Naive thymus-derived CD4-positive, alpha-beta T cell (primary cell): ENCODE measurements around the gene EMILIN3. TPM values are rescaled to one million over a fixed set of nuclear protein-coding genes. Genes with fewer than 3 reads are reported as not detected.

Experiments
- ATAC-seq: fragments of 150-1000 bp; cut with Tn5 transposase; 2 replicates; pipeline ENCODE4 v1.10.0; 2021; ENCODE audit warnings: mild to moderate bottlenecking, moderate library complexity
- CTCF ChIA-PET: fragments of 350-600 bp; sonication (Branson Sonifier 250); formaldehyde crosslinking; loops from one replicate; lab custom pipeline; 2021; ENCODE audit warnings: antibody characterized with exemption; lab: Charles Lee
- POLR2A ChIA-PET: fragments of 350-600 bp; sonication (Branson Sonifier 250); formaldehyde crosslinking; loops from one replicate; lab custom pipeline; 2021; ENCODE audit warnings: antibody characterized with exemption, inconsistent platforms; lab: Charles Lee
- DNase-seq, 9 donors: peaks; one replicate each; pipeline versions ENCODE4 v3.0.0 to v3.0.0-alpha.2; 2020 to 2022; ENCODE audit warnings: mixed read lengths in 1 of 9
- H3K27ac ChIP-seq: one replicate; pipeline ENCODE4 v1.7.0; 2013; ENCODE audit warnings: mild to moderate bottlenecking, low read depth, low read length, moderate library complexity
- H3K27me3 ChIP-seq, 2 donors: one replicate each; pipeline ENCODE4 v1.7.0; 2013; ENCODE audit warnings: low read length in 2 of 2, mild to moderate bottlenecking in 2 of 2, moderate library complexity in 2 of 2; ENCODE audit not compliant: control insufficient read depth in 2 of 2, insufficient read depth in 2 of 2
- H3K36me3 ChIP-seq, 3 experiments: 1 replicate in 2 of 3; 2 replicates in 1 of 3; pipeline ENCODE4 v1.7.0; 2013; ENCODE audit warnings: low read length in 3 of 3, mild to moderate bottlenecking in 3 of 3, moderate library complexity in 1 of 3; ENCODE audit not compliant: insufficient read depth in 3 of 3, control insufficient read depth in 2 of 3
- H3K4me1 ChIP-seq, 2 donors: one replicate each; pipeline ENCODE4 v1.7.0; 2013; ENCODE audit warnings: low read length in 2 of 2, mild to moderate bottlenecking in 2 of 2, moderate library complexity in 1 of 2; ENCODE audit not compliant: control insufficient read depth in 2 of 2, insufficient read depth in 2 of 2
- H3K4me3 ChIP-seq: 2 replicates; pipeline ENCODE4 v1.7.0; 2013; ENCODE audit warnings: mild to moderate bottlenecking, low read length
- H3K9me3 ChIP-seq, 3 experiments: 1 replicate in 2 of 3; 2 replicates in 1 of 3; pipeline ENCODE4 v1.7.0; 2013; ENCODE audit warnings: low read length in 3 of 3; ENCODE audit not compliant: control insufficient read depth in 2 of 3
- H3K27ac Mint-ChIP-seq, 9 donors: one replicate each; pipeline ENCODE4 v1.8.0; 2020 to 2022; ENCODE audit warnings: mixed read lengths in 9 of 9, mild to moderate bottlenecking in 8 of 9, moderate library complexity in 5 of 9, inconsistent platforms in 2 of 9
- H3K27me3 Mint-ChIP-seq, 5 donors: one replicate each; pipeline ENCODE4 v1.8.0; 2021 to 2022; ENCODE audit warnings: mixed read lengths in 5 of 5, mild to moderate bottlenecking in 1 of 5
- H3K36me3 Mint-ChIP-seq, 5 donors: one replicate each; pipeline ENCODE4 v1.8.0; 2020 to 2022; ENCODE audit warnings: mixed read lengths in 5 of 5, mild to moderate bottlenecking in 3 of 5, inconsistent platforms in 1 of 5
- H3K4me1 Mint-ChIP-seq, 7 donors: one replicate each; pipeline ENCODE4 v1.8.0; 2020 to 2022; ENCODE audit warnings: mixed read lengths in 7 of 7, mild to moderate bottlenecking in 3 of 7, inconsistent platforms in 1 of 7
- H3K4me3 Mint-ChIP-seq, 10 donors: one replicate each; pipeline ENCODE4 v1.8.0; 2020 to 2022; ENCODE audit warnings: mild to moderate bottlenecking in 10 of 10, mixed read lengths in 10 of 10, moderate library complexity in 6 of 10, inconsistent platforms in 2 of 10
- H3K9me3 Mint-ChIP-seq, 11 donors: one replicate each; pipeline ENCODE4 v1.8.0; 2020 to 2022; ENCODE audit warnings: mixed read lengths in 11 of 11, mild to moderate bottlenecking in 4 of 11, inconsistent platforms in 1 of 11, moderate library complexity in 1 of 11
- intact Hi-C, 2 donors: fragments of 100-400 bp; cut with micrococcal nuclease; formaldehyde crosslinking; loops; one replicate each; pipeline ENCODE4 v1.15.1; 2023
- polyA plus RNA-seq, 2 donors: library from polyadenylated mRNA; unstranded; fragments of 300-500 nt; fragmentation: Illumina TruSeq; gene quantifications; one replicate each; pipeline ENCODE4 v1.2.3, GENCODE V29; 2021
- total RNA-seq, 6 experiments: library from RNA in 5 of 6; stranded (reverse) in 5 of 6; gene quantifications; 1 replicate in 5 of 6; 2 replicates in 1 of 6; pipeline ENCODE4 v1.2.3 and lab custom pipeline; 2021 to 2026

The EMILIN3 gene
- total and polyA plus RNA-seq, 7 experiments from 2014 or later, result 0.19 TPM; not detected in 6

DNA sequence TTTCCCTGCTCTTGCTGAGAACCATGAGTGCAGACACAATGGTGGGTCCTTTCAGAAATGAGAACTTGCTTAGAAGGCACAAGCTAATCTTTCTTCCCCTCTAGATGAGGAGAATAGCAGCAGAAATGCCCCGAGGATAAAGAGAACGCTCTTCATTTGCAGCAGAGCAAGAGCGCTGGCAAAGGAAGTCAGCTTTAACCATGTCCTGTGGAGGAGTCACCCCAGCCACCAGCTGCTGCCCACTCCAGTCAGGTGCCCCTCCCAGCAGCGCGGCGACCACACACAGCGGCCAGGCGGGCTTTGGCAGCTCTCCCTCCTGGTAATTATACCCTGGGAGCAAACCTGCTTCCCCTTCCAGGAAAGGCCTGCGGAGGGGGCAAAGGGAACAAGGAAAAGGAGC, 42.4 kb upstream of the EMILIN3 start:
- H3K4me3 Mint-ChIP-seq, result peak overlapping the region in 4 of 10 donors; percentile 5 to 64 (median 19)
- ATAC-seq (no peak), DNase-seq (no peak)
- H3K4me1 ChIP-seq, result peaks cover 3 to 7% of the 10 kb centered on the region in 2 donors
- peaks cover 20 to 47% (median 26%) of the 10 kb centered on the region in 7 donors for H3K4me1 Mint-ChIP-seq
- intact Hi-C loops, result loop anchor here in 1 of 2 donors (10.0 kb wide), 1 partner anchor 174 kb away; no protein-coding TSS in a partner anchor
- peak overlapping the region in 8 of 9 donors; percentile 30 to 77 (median 70) for H3K27ac Mint-ChIP-seq
- no peaks in the 10 kb centered on the region for H3K9me3 ChIP-seq
- POLR2A ChIA-PET, result interaction anchor here (0.5 kb wide), 1 partner anchor 1280 kb away, joined by 5 read pairs; no protein-coding TSS in a partner anchor
- H3K4me3 ChIP-seq, result no peak overlapping the region
- CTCF ChIA-PET, result no interaction called here
- H3K27me3 ChIP-seq, result no peaks in the 10 kb centered on the region
- H3K36me3 Mint-ChIP-seq, result peaks cover 19 to 75% (median 26%) of the 10 kb centered on the region in 5 donors
- H3K9me3 Mint-ChIP-seq, result no peaks in the 10 kb centered on the region
- no peak overlapping the region for H3K27ac ChIP-seq
- no peaks in the 10 kb centered on the region for H3K27me3 Mint-ChIP-seq
- H3K36me3 ChIP-seq, result peaks cover 23 to 95% (median 24%) of the 10 kb centered on the region in 3 experiments

DNA sequence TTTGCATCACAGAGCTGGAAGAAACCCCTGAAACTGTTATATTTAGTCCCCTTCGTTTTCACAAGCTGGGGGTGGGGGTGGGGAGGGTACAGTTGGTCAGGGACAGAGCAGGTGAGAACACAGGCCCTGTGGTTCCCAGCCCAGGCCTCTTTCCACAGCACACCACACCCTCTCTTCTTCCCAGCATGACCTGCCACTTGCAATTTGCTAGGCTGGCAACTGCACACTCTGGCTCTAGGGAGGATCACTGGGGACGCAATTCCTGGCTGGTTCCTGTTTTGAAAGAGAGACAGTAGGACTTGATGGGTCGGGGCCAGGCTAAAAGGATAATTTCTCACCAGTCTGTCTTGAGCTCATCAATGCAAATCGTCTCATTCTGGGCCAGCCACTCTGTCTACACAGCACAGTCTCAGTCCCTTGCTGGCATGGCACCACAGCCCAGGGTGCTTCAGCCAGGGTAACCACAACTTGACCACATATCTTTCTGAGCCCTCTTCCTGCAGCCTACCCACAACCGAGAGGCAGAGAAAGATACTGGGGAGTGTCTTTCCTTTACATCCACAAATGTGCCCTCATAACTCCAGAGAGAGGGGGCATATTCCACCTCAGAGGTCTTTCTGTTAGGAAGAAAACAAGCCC, 41.7 kb upstream of the EMILIN3 start:
- H3K36me3 ChIP-seq, result peaks cover 17 to 88% (median 23%) of the 10 kb centered on the region in 3 experiments

DNA sequence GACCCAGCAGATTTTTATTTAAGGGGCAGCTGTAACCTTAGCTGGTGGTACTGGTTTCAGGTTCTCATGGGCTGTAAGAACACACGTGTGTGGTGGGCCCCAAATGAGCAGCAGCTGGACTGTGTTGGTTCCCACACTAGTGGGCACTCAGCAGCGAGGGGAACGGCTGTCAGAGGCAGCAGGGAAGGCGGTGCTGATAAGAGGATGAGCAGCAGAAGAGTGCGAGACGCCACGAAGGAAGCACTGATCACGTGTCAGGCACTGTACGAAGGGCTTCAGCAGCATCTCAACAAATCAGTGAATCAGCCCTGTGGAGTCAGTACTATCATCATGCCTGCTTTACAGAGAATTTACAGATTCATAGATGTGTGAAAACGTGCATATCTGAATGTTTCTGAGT, 41.0 kb upstream of the EMILIN3 start:
- H3K9me3 Mint-ChIP-seq, result no peaks in the 10 kb centered on the region
- peak overlapping the region in 1 of 10 donors; percentile 30 for H3K4me3 Mint-ChIP-seq
- ATAC-seq (peak; percentile 69), DNase-seq (peak in 1 of 9 donors; percentile 1)
- H3K27me3 Mint-ChIP-seq, result no peaks in the 10 kb centered on the region
- no peak overlapping the region for H3K27ac ChIP-seq
- POLR2A ChIA-PET, result interaction anchor here (0.8 kb wide), 1 partner anchor 11 kb away, joined by 3 read pairs; no protein-coding TSS in a partner anchor
- H3K36me3 Mint-ChIP-seq, result peaks cover 12 to 72% (median 27%) of the 10 kb centered on the region in 5 donors
- peaks cover 11 to 82% (median 16%) of the 10 kb centered on the region in 3 experiments for H3K36me3 ChIP-seq
- no peaks in the 10 kb centered on the region for H3K9me3 ChIP-seq
- H3K4me1 Mint-ChIP-seq, result peaks cover 20 to 43% (median 25%) of the 10 kb centered on the region in 7 donors
- CTCF ChIA-PET, result no interaction called here
- H3K27ac Mint-ChIP-seq, result peak overlapping the region in 6 of 9 donors; percentile 15 to 79 (median 32)
- H3K4me3 ChIP-seq, result no peak overlapping the region
- H3K4me1 ChIP-seq, result peaks cover 3 to 7% of the 10 kb centered on the region in 2 donors
- intact Hi-C loops, result loop anchor here in 1 of 2 donors (10.0 kb wide), 1 partner anchor 173 kb away; no protein-coding TSS in a partner anchor
- no peaks in the 10 kb centered on the region for H3K27me3 ChIP-seq

More for the DNA sequence above, 41.7 kb upstream of the EMILIN3 start:
- Mint-ChIP-seq H3K27me3 (no peaks in the 10 kb centered on the region), H3K4me3 (peak overlapping the region in 3 of 10 donors; percentile 7 to 64 (median 31)), H3K27ac (peak overlapping the region; percentile 11 to 79 (median 68)), H3K4me1 (peaks cover 20 to 44% (median 25%) of the 10 kb centered on the region in 7 donors), H3K36me3 (peaks cover 14 to 73% (median 25%) of the 10 kb centered on the region in 5 donors), H3K9me3 (no peaks in the 10 kb centered on the region)
- DNase-seq (no peak), ATAC-seq (peak; percentile 66)
- Histone ChIP-seq H3K27me3 (no peaks in the 10 kb centered on the region), H3K27ac (no peak overlapping the region), H3K4me1 (peaks cover 3 to 7% of the 10 kb centered on the region in 2 donors), H3K4me3 (no peak overlapping the region), H3K9me3 (no peaks in the 10 kb centered on the region)
- CTCF ChIA-PET, result no interaction called here
- intact Hi-C loops, result loop anchor here in 1 of 2 donors (10.0 kb wide), 1 partner anchor 173 kb away; no protein-coding TSS in a partner anchor
- POLR2A ChIA-PET, result no interaction called here

DNA sequence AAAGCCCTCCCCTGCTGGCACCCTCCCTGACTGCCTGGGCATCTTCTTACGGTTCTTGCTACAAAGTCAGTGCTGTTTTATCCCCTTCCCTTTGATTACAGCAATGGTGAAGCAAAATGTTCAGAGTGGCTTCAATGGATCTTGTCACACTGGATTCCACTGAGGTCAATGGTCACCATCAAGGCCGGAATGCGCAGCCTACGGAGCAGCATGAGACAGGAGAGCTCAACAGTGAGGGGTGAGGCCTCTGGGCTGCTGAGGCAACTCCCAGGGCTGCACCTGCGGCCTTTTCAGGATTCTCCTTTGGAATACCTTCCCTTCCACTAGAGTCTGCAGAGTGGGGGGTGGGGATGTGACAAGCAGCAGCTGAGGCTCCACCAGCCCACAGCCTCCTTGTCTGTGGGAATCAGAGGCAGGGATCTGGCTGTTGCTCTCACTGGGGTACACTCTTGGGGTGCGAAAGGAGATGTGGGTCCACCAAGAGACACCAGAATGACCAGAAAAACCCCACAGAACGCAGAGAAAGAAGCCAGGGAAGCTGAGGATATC, 40.4 kb upstream of the EMILIN3 start:
- Mint-ChIP-seq H3K36me3 (peaks cover 10 to 65% (median 24%) of the 10 kb centered on the region in 5 donors), H3K27me3 (no peaks in the 10 kb centered on the region), H3K9me3 (no peaks in the 10 kb centered on the region), H3K27ac (peak overlapping the region in 4 of 9 donors; percentile 8 to 40 (median 23)), H3K4me3 (no peak overlapping the region), H3K4me1 (peaks cover 20 to 40% (median 23%) of the 10 kb centered on the region in 7 donors)
- ChIA-PET POLR2A (interaction anchor here (0.8 kb wide), 1 partner anchor 12 kb away, joined by 3 read pairs; no protein-coding TSS in a partner anchor), CTCF (no interaction called here)
- no peak overlapping the region for H3K4me3 ChIP-seq
- peaks cover 3 to 7% of the 10 kb centered on the region in 2 donors for H3K4me1 ChIP-seq
- DNase-seq (no peak), ATAC-seq (no peak)
- intact Hi-C loops, result loop anchor here in 1 of 2 donors (10.0 kb wide), 1 partner anchor 172 kb away; no protein-coding TSS in a partner anchor
- no peaks in the 10 kb centered on the region for H3K27me3 ChIP-seq
- H3K27ac ChIP-seq, result no peak overlapping the region
- peaks cover 5 to 75% (median 16%) of the 10 kb centered on the region in 3 experiments for H3K36me3 ChIP-seq
- no peaks in the 10 kb centered on the region for H3K9me3 ChIP-seq

DNA sequence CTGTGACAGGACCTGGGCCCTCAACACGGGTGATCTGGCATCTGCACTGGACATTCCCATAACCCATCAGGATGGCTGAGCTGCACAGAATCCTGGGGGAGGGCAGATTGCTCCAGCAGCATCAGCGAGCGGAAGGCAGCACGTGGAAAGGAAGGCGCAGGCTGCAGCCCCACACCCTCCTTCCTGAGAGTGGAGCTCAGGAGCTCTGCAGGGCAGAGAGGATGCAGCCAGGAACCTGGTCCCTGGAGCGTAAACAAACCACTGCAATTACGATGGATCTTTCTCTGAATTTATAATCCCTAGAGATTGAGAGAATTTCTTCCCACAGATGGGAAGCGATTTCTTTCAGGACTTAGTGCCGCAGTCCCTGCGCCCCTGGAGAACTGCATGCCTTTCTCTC, 39.7 kb upstream of the EMILIN3 start:
- DNase-seq (no peak), ATAC-seq (no peak)
- H3K27me3 ChIP-seq, result no peaks in the 10 kb centered on the region
- H3K36me3 Mint-ChIP-seq, result peaks cover 10 to 59% (median 20%) of the 10 kb centered on the region in 5 donors
- H3K27me3 Mint-ChIP-seq, result no peaks in the 10 kb centered on the region
- H3K4me1 Mint-ChIP-seq, result peaks cover 20 to 34% (median 23%) of the 10 kb centered on the region in 7 donors
- ChIA-PET CTCF (no interaction called here), POLR2A (no interaction called here)
- no peak overlapping the region for H3K27ac ChIP-seq
- H3K9me3 Mint-ChIP-seq, result no peaks in the 10 kb centered on the region
- no peak overlapping the region for H3K4me3 ChIP-seq
- H3K4me1 ChIP-seq, result peaks cover 3 to 7% of the 10 kb centered on the region in 2 donors
- no peaks in the 10 kb centered on the region for H3K9me3 ChIP-seq
- H3K27ac Mint-ChIP-seq, result peak overlapping the region in 1 of 9 donors; percentile 8
- intact Hi-C loops, result loop anchor here in 1 of 2 donors (10.0 kb wide), 1 partner anchor 172 kb away; no protein-coding TSS in a partner anchor
- peaks cover 5 to 69% (median 14%) of the 10 kb centered on the region in 3 experiments for H3K36me3 ChIP-seq
- no peak overlapping the region for H3K4me3 Mint-ChIP-seq

DNA sequence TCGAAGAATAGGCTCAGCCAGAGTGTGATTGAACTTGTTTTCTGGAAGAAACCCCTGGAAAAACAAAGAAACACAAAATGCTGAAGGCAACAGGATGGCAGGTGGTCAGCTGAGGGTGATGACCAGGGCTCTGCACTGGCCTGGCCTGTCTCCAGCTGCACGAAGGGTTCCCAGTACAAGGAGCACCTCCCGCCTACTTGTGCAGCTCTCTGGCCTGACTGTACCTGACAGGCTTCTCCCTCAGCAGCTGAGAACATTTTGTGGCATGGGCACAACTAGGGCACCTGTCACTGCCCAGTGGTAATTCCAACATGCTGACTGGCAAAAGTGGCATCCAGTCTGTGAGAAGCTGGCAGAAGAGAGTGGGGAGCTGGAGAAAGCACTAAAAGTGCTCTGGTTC, 38.8 kb upstream of the EMILIN3 start:
- Mint-ChIP-seq H3K9me3 (no peaks in the 10 kb centered on the region), H3K4me3 (no peak overlapping the region), H3K4me1 (peaks cover 18 to 32% (median 22%) of the 10 kb centered on the region in 7 donors), H3K27ac (no peak overlapping the region), H3K27me3 (no peaks in the 10 kb centered on the region), H3K36me3 (peaks cover 10 to 52% (median 15%) of the 10 kb centered on the region in 5 donors)
- Histone ChIP-seq H3K27me3 (no peaks in the 10 kb centered on the region), H3K4me1 (peaks cover 3 to 7% of the 10 kb centered on the region in 2 donors), H3K36me3 (peaks cover under 1 to 61% (median 12%) of the 10 kb centered on the region in 3 experiments), H3K4me3 (no peak overlapping the region), H3K27ac (no peak overlapping the region), H3K9me3 (no peaks in the 10 kb centered on the region)
- intact Hi-C loops, result loop anchor here in 1 of 2 donors (10.0 kb wide), 1 partner anchor 171 kb away; no protein-coding TSS in a partner anchor
- POLR2A ChIA-PET, result no interaction called here
- no peak for ATAC-seq
- CTCF ChIA-PET, result no interaction called here
- DNase-seq, result no peak
